Fibroblast of lung (primary cell): ENCODE measurements around the gene CD58. TPM values are rescaled to one million over a fixed set of nuclear protein-coding genes. Genes with fewer than 3 reads are reported as not detected.

ENCODE experiments used
- DNase-seq, 2 donors: peaks; one replicate each; pipeline versions ENCODE4 v3.0.0 to v3.0.0-alpha.2; 2010; ENCODE audit warnings: low read depth in 2 of 2
- H2AFZ ChIP-seq: 2 replicates; pipeline ENCODE4 v1.5.1; 2012; ENCODE audit warnings: low read length, control low read depth, inconsistent platforms
- H3K27ac ChIP-seq: 2 replicates; pipeline ENCODE4 v1.5.1; 2011; ENCODE audit warnings: low read length, control low read depth; ENCODE audit not compliant: insufficient read depth
- H3K27me3 ChIP-seq: 2 replicates; pipeline ENCODE4 v1.5.1; 2011; ENCODE audit warnings: mild to moderate bottlenecking, low read length; ENCODE audit not compliant: control insufficient read depth, insufficient read depth
- H3K36me3 ChIP-seq: 2 replicates; pipeline ENCODE4 v1.5.1; 2011; ENCODE audit warnings: low read length; ENCODE audit not compliant: control insufficient read depth, insufficient read depth
- H3K4me1 ChIP-seq: 2 replicates; pipeline ENCODE4 v1.5.1; 2011; ENCODE audit warnings: low read length; ENCODE audit not compliant: control insufficient read depth, insufficient read depth; ENCODE audit errors: extremely low read depth
- H3K4me2 ChIP-seq: 2 replicates; pipeline ENCODE4 v1.5.1; 2011; ENCODE audit warnings: low read length, control low read depth; ENCODE audit not compliant: insufficient read depth; ENCODE audit errors: extremely low read depth
- H3K4me3 ChIP-seq, 4 experiments: fragments of 200-600 bp in 1 of 4; sonication (generic) in 1 of 4; replicated peaks in 1 of 4; 2 replicates each; pipeline ENCODE4 v1.5.1; 2011 to 2016; ENCODE audit warnings: low read length in 4 of 4, low read depth in 3 of 4, mild to moderate bottlenecking in 3 of 4, control low read depth in 2 of 4, inconsistent platforms in 1 of 4, mixed read lengths in 1 of 4; ENCODE audit not compliant: insufficient read depth in 1 of 4; ENCODE audit errors: control extremely low read depth in 1 of 4
- H3K79me2 ChIP-seq: 2 replicates; pipeline ENCODE4 v1.5.1; 2012; ENCODE audit warnings: mild to moderate bottlenecking, low read length, inconsistent platforms; ENCODE audit not compliant: control insufficient read depth, insufficient read depth
- H3K9ac ChIP-seq: 2 replicates; pipeline ENCODE4 v1.5.1; 2011; ENCODE audit warnings: mild to moderate bottlenecking, low read length, control low read depth; ENCODE audit not compliant: insufficient read depth
- H3K9me3 ChIP-seq: 2 replicates; pipeline ENCODE4 v1.5.1; 2012; ENCODE audit warnings: low read depth, low read length; ENCODE audit not compliant: control insufficient read depth, insufficient read depth
- H4K20me1 ChIP-seq: 2 replicates; pipeline ENCODE4 v1.5.1; 2011; ENCODE audit warnings: low read length; ENCODE audit not compliant: control insufficient read depth, insufficient read depth; ENCODE audit errors: extremely low read depth
- EZH2 ChIP-seq: IDR thresholded peaks from 2 replicates; pipeline ENCODE4 v1.5.1; 2012; ENCODE audit warnings: low read length, control low read depth, mild to moderate bottlenecking; ENCODE audit errors: missing control alignments
- polyA plus RNA-seq, 2 donors: library from polyadenylated mRNA; depleted of rRNA in 1 of 2; stranded (reverse) in 1 of 2; unstranded in 1 of 2; fragments of >200 nt; gene quantifications; 2 replicates each; pipeline ENCODE4 v1.2.1, GENCODE V29; 2011 to 2012; ENCODE audit warnings: missing spikeins in 1 of 2
- total RNA-seq: library from RNA; depleted of rRNA; stranded (reverse); fragments of >200 nt; gene quantifications from 2 replicates; pipeline ENCODE4 v1.2.1, GENCODE V29; 2014
- TF ChIP-seq, protein P1 (sequence below), 2 donors: IDR thresholded peaks in 1 of 2; conservative IDR thresholded peaks in 1 of 2; 1 replicate in 1 of 2; 2 replicates in 1 of 2; pipeline ENCODE4 v1.5.1; 2011 to 2012; ENCODE audit warnings: low read length in 2 of 2, control low read depth in 1 of 2, inconsistent platforms in 1 of 2, low read depth in 1 of 2, mild to moderate bottlenecking in 1 of 2

The CD58 gene
- total and polyA plus RNA-seq, 2 donors (not counting 1 experiment from before 2014, with no cell fraction given): 8.4 to 16.3 TPM

DNA sequence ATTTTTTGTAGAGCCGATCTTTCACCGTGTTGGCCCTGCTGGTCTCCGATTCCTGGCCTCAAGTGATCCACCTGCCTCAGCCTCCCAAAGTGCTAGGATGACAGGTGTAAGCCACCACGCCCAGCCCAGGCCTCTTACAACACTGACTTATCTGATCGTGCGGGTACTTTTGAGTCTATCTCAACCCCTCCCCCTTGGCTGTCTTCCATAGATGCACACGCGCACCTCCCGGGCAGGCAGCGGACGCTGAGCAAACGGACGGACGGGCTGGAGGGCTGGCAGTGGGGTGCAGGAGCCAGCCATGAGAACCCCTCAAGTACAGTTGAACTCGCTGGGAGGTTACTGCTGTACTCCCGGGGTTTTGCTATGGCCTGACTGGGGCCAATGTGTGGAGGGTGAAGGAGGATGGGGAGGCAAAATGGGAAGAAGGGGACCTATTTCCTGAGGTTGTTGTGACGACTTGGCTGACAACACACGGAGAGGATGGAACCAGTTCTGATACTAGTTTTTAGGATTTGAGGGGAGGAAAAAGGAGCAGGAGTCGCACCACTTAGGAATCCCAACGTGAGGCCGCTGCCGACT is 959 bp downstream of the CD58 start:
- Histone ChIP-seq H3K27ac (no peak overlapping the region), H3K9ac (peak overlapping the region; percentile 73), H3K4me2 (peak overlapping the region; percentile 6), H3K4me1 (peaks cover 3% of the 10 kb centered on the region), H2AFZ (peak overlapping the region; percentile 13), H3K79me2 (no peaks in the 10 kb centered on the region), H4K20me1 (no peaks in the 10 kb centered on the region), H3K27me3 (peaks cover 4% of the 10 kb centered on the region), H3K36me3 (no peaks in the 10 kb centered on the region), H3K9me3 (no peaks in the 10 kb centered on the region), H3K4me3 (peak overlapping the region; percentile 55 to 83 (median 60))
- peak in 1 of 2 donors; percentile 37 for DNase-seq
- TF ChIP-seq, protein P1, sequence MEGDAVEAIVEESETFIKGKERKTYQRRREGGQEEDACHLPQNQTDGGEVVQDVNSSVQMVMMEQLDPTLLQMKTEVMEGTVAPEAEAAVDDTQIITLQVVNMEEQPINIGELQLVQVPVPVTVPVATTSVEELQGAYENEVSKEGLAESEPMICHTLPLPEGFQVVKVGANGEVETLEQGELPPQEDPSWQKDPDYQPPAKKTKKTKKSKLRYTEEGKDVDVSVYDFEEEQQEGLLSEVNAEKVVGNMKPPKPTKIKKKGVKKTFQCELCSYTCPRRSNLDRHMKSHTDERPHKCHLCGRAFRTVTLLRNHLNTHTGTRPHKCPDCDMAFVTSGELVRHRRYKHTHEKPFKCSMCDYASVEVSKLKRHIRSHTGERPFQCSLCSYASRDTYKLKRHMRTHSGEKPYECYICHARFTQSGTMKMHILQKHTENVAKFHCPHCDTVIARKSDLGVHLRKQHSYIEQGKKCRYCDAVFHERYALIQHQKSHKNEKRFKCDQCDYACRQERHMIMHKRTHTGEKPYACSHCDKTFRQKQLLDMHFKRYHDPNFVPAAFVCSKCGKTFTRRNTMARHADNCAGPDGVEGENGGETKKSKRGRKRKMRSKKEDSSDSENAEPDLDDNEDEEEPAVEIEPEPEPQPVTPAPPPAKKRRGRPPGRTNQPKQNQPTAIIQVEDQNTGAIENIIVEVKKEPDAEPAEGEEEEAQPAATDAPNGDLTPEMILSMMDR (conservative IDR thresholded peaks at IDR 0.05 in 1 of 2, IDR thresholded peaks at IDR 0.05 in 1 of 2; ENCODE audit: low read depth in 1 of 2, low read length in 2 of 2): no peak
- TF ChIP-seq EZH2: no peak

DNA sequence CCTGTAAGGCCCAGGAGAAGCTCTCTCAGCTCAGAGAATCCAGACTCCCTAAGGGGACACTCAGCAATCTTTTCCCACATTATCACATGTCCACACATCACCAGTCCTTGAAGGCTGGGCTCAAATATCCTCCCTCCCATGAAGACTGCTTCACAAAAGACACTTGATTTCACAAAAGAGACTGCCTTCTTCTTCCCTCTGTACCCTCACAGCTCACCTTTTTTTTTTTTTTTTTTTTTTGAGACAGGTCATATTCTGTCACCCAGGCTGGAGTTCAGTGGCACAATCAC is 1.5 kb downstream of the CD58 start:
- peaks cover 4% of the 10 kb centered on the region for H3K27me3 ChIP-seq
- H3K79me2 ChIP-seq: no peaks in the 10 kb centered on the region
- H2AFZ ChIP-seq: no peak overlapping the region
- peaks cover 3% of the 10 kb centered on the region for H3K4me1 ChIP-seq
- no peaks in the 10 kb centered on the region for H4K20me1 ChIP-seq
- H3K9ac ChIP-seq: no peak overlapping the region
- no peak for DNase-seq
- no peak overlapping the region for H3K4me3 ChIP-seq
- no peak overlapping the region for H3K4me2 ChIP-seq
- no peaks in the 10 kb centered on the region for H3K9me3 ChIP-seq
- no peaks in the 10 kb centered on the region for H3K36me3 ChIP-seq
- TF ChIP-seq EZH2: no peak
- TF ChIP-seq, protein P1 (conservative IDR thresholded peaks at IDR 0.05 in 1 of 2, IDR thresholded peaks at IDR 0.05 in 1 of 2; ENCODE audit: low read depth in 1 of 2, low read length in 2 of 2): no peak
- no peak overlapping the region for H3K27ac ChIP-seq

DNA sequence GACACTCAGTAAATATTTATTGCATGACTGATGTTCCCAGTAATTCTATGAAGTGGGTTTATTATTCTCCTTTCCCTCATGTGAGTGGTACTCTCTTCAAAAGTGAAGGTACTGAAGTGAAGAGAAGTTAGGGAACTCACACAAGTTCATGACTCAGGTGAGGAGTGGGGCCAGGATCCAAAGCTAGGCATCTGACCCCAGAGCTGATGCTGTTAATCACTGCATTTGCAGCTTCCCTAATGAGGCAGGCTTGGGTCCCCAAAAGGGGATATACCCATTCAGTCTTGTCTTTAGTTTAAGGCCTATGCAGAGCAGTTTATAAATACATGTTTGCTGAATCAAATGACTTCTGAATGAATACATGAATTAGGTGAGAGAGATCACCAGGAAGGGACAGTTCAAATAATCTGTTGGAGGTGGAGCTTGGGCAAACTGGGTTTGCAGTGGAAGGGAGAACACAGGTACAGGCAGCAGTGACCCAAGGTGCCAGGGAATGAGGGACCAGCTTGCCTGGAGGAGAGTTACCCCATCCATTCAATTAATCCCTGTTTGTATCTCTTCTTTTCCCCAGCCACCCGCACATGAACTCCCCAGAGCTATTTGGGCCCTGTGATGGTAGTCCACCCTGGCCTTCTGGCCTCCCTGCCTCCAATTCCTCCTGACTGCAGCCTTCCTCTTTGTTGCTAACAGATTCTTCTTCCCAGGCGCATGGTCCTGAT is 2.0 kb downstream of the CD58 start:
- no peak for TF ChIP-seq EZH2
- TF ChIP-seq, protein P1 (conservative IDR thresholded peaks at IDR 0.05 in 1 of 2, IDR thresholded peaks at IDR 0.05 in 1 of 2; ENCODE audit: low read depth in 1 of 2, low read length in 2 of 2): no peak
- Histone ChIP-seq H3K4me3 (no peak overlapping the region), H4K20me1 (no peaks in the 10 kb centered on the region), H3K4me2 (no peak overlapping the region), H3K27ac (no peak overlapping the region), H2AFZ (no peak overlapping the region), H3K9ac (no peak overlapping the region), H3K4me1 (peaks cover 3% of the 10 kb centered on the region), H3K36me3 (no peaks in the 10 kb centered on the region), H3K79me2 (no peaks in the 10 kb centered on the region), H3K9me3 (no peaks in the 10 kb centered on the region), H3K27me3 (peaks cover 4% of the 10 kb centered on the region)
- no peak for DNase-seq
